ENCODE results near the gene OR51F1.

- no peak for TF ChIP-seq CTCF (IDR thresholded peaks at IDR 0.05)
- no peak for TF ChIP-seq ZFX (IDR thresholded peaks at IDR 0.05; ENCODE audit: borderline replicate concordance)
Measured at GRCh38 chr11:4782454-4782853, 12.7 kb upstream of the OR51F1 start.
